Stomach (tissue), 4 donors: ENCODE results near the gene ABHD12B.

ENCODE experiments used
- EP300 ChIP-seq: sonication (generic); formaldehyde crosslinking; IDR thresholded peaks from one replicate; pipeline ENCODE4 v1.6.1; 2017; ENCODE audit warnings: antibody characterized with exemption
- POLR2A ChIP-seq, 4 donors: fragments of 450-650 bp; IDR thresholded peaks; one replicate each; pipeline ENCODE4 v1.6.1; 2016; ENCODE audit warnings: antibody characterized with exemption in 4 of 4, control low read depth in 2 of 4, mild to moderate bottlenecking in 1 of 4, moderate library complexity in 1 of 4
- POLR2AphosphoS5 ChIP-seq, 3 donors: sonication (generic); formaldehyde crosslinking; IDR thresholded peaks; one replicate each; pipeline ENCODE4 v1.6.1; 2016; ENCODE audit warnings: antibody characterized with exemption in 3 of 3

- TF ChIP-seq POLR2A (IDR thresholded peaks at IDR 0.05) (no peak), EP300 (no peak), POLR2AphosphoS5 (IDR thresholded peaks at IDR 0.05) (no peak)
Measured at GRCh38 chr14:50910495-50911420, 38.9 kb downstream of the ABHD12B start.
